ENCODE data around the gene DCBLD2.
A peak's percentile ranks its signal among the peaks of the same experiment; 100 is the strongest.

Gene DCBLD2

GRCh38 chr3:98827221-98827920 is 74.1 kb downstream of the DCBLD2 start:
- DNase-seq, result no peak

GRCh38 chr3:98826126-98826525 is 75.4 kb downstream of the DCBLD2 start:
- no peak for DNase-seq

- no peak for DNase-seq
Measured at GRCh38 chr3:98824256-98824655, 77.2 kb downstream of the DCBLD2 start.

- no peak for DNase-seq
Measured at GRCh38 chr3:98823791-98824190, 77.7 kb downstream of the DCBLD2 start.

- no peak for DNase-seq
Measured at GRCh38 chr3:98821063-98821462, 80.4 kb downstream of the DCBLD2 start.

GRCh38 chr3:98817547-98818041 is 83.9 kb downstream of the DCBLD2 start:
- DNase-seq, result peak in 1 of 2 donors; percentile 46

- no peak for DNase-seq
Measured at GRCh38 chr3:98814817-98815420, 86.6 kb downstream of the DCBLD2 start.

- DNase-seq, result peak in 1 of 2 donors; percentile 29
Measured at GRCh38 chr3:98812851-98813374, 88.6 kb downstream of the DCBLD2 start.

GRCh38 chr3:98811048-98811447 is 90.4 kb downstream of the DCBLD2 start:
- no peak for DNase-seq

GRCh38 chr3:98809557-98809956 is 91.9 kb downstream of the DCBLD2 start:
- no peak for DNase-seq

GRCh38 chr3:98808071-98808470 is 93.4 kb downstream of the DCBLD2 start:
- no peak for DNase-seq

- no peak for DNase-seq
Measured at GRCh38 chr3:98807561-98807960, 93.9 kb downstream of the DCBLD2 start.

GRCh38 chr3:98807011-98807410 is 94.5 kb downstream of the DCBLD2 start:
- DNase-seq, result no peak

GRCh38 chr3:98806521-98806920 is 95.0 kb downstream of the DCBLD2 start:
- DNase-seq, result no peak

GRCh38 chr3:98805571-98805970 is 95.9 kb downstream of the DCBLD2 start:
- DNase-seq, result no peak

- no peak for DNase-seq
Measured at GRCh38 chr3:98801043-98801747, 100.3 kb downstream of the DCBLD2 start.

- DNase-seq, result no peak
Measured at GRCh38 chr3:98800401-98800800, 101.1 kb downstream of the DCBLD2 start.

GRCh38 chr3:98799479-98799878 is 102.0 kb downstream of the DCBLD2 start:
- no peak for DNase-seq

GRCh38 chr3:98798820-98799219 is 102.7 kb downstream of the DCBLD2 start:
- DNase-seq, result no peak

GRCh38 chr3:98797905-98798304 is 103.6 kb downstream of the DCBLD2 start:
- DNase-seq, result no peak

GRCh38 chr3:98796334-98796733 is 105.2 kb downstream of the DCBLD2 start:
- DNase-seq, result no peak

- DNase-seq, result no peak
Measured at GRCh38 chr3:98793971-98794370, 107.5 kb downstream of the DCBLD2 start.

Measured in CD4-positive, alpha-beta T cell treated with Interleukin-4 for 1 hour (primary cell).